CD4-positive, alpha-beta T cell treated with Interleukin-17A for 4 hours (primary cell): ENCODE measurements around the gene COL4A3.

Experiments
- DNase-seq: peaks from one replicate; pipeline ENCODE4 v3.0.0-alpha.2; 2020; ENCODE audit warnings: mixed read lengths

The COL4A3 gene

DNA sequence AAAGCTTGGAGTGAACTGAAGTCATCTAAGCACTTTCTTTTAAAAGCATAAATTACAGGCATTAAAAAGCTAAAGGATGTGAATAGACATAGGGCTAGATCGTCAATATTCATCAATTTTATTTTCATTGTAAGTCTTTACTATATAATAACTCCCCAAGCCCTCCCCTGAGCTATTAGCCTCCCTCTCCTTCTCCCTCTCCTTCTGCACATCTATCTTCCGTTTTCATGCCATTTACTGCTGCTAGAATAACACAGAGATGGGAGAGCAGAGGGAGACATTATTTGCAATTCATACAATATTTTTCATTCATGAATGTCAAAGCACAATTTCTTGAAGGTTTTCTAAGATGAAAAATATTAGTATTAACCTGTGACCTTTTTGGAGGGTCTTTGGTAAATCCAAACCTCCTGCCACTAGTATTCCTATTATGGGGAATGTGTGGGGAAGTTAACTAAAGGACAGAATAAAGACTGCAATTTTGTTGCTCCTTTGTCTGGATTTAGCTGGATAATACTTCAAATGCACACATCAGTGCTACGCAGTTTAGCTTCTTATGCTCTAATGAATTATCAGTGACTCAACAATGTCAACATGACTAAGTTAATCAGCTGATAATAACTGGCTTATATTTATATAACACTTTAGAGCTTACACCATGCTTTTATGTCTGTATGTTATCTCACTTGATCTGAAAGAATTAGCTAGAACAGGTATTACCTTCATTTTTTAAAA is 132.4 kb downstream of the COL4A3 start:
- DNase-seq, result no peak

DNA sequence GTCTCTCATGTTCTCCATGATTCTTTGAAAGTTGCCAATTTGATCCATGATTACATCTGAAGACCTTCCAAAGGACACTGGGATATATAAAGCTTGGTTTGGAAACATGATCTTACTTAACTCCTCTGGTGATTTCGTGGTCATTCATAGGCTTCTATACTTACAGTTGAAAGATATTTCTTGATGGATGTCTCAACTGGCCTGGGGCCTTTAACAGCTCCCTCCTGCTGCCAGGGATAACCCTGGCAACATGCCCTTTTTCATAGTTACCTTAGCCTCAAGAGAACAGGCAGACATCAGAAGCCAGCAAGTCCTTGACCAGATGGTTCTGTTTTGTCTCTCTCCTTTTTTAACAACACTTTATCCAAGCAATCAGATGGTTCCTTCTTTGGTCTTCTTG is 137.1 kb downstream of the COL4A3 start:
- no peak for DNase-seq

DNA sequence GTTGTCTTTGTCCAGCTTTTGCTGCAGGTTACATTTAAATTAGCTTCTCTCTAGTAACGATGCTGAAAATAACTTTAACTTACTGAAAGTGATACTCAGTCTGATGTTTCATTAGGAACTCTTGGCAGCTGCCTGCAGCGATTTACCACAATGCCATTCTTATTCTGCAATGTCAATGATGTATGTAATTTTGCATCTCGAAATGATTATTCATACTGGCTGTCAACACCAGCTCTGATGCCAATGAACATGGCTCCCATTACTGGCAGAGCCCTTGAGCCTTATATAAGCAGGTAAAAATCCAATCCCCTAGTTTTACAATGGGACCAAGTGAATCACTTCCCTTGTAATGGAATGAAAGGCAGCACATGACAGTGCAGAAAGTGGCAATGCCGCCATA is 144.4 kb downstream of the COL4A3 start:
- DNase-seq, result no peak

DNA sequence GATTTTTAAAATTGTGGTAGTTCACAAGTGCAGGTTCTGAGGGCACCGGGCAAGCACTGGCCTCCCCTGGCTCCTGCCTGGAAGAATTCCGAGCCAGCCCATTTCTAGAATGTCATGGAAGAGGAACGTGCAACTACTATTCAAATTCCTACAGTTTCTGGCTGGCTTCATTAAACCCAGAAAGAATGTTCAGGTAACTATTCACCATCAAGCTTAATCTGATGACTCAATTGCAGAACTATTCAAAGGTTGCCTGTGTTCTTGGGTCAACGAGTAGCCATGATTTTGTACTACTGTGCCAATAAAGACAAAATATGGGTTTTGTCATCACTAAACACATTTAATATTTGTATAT is 146.3 kb downstream of the COL4A3 start:
- DNase-seq, result no peak

DNA sequence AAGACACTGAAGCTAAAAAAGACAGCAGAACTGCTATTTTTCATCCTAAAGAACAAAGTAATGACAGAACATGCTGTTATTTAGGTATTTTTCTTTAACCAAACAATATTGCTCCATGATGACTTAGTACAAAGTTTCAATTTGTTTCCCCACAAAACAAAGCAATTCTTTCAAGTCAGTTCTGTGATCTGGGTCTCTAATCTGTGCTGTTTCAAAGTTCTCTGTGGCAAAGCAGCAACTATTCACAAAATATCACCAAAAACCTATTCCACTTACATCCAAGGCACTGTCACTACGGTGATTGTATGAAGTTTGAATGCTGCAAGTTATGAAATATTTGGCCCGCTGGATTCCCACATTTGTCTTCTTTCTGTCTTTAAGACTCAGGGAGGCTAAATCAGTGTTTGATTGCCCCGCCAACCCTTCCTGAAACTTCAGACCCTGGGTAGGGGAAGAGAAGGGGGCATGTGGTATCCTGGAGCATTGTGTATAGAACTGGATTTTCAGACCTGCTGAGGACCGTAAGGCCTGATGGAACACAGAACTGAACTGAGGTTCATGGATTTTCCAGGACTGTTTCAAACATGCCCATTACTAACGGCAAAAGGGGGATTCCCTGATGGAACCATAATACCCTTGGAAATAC is 147.6 kb downstream of the COL4A3 start:
- no peak for DNase-seq

DNA sequence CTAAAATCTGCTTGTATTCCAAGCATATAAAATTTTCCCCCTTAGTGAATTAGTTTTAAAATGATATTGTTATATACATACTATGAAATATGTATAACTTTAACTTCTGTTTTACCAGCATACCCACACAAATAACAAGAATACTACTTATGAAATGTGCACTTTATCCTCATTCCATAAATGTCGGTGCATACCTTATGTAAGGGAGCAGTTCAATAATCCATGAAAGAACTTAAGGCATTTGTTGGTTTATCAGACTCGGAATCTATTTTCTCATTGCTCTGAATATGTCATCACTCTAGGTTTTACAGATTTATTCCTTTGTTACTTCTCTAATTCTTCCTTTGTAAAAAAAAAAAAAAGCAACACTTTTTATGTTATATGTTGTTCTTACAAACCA is 148.2 kb downstream of the COL4A3 start:
- DNase-seq, result no peak

DNA sequence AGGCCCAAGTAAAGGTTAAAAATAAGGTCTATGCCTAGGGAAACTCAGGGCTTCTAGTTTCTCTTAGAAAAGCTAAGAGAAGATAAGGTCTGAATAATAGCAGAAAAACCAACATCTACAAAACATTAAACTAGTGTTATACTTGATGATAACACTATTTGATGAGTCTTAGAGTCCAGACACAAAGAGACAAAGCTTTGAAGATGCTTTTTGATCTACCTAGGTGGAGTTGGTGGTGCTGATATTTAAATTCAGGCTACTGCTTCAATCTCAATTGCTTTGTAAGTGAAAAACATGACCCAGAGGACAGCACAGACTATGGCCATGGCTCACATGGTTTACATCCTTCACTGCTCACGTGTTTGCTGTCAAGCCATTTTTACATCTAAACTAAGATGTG is 148.9 kb downstream of the COL4A3 start:
- DNase-seq, result no peak

DNA sequence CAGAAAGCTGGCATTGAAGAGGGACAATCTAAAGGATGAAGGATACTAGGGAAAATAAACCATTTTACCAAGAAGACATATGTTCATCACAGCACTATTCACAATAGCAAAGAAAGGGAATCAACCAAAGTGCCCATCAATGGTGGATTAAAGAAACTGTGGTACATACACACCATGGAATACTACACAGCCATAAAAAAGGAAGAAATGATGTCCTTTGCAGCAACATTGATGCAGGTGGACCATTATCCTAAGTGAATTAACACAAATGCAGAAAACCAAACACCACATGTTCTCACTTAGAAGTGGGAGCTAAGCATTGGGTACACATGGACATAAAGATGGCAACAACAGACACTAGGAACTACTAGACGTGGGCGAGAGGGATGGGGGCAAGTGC is 153.4 kb downstream of the COL4A3 start:
- no peak for DNase-seq

DNA sequence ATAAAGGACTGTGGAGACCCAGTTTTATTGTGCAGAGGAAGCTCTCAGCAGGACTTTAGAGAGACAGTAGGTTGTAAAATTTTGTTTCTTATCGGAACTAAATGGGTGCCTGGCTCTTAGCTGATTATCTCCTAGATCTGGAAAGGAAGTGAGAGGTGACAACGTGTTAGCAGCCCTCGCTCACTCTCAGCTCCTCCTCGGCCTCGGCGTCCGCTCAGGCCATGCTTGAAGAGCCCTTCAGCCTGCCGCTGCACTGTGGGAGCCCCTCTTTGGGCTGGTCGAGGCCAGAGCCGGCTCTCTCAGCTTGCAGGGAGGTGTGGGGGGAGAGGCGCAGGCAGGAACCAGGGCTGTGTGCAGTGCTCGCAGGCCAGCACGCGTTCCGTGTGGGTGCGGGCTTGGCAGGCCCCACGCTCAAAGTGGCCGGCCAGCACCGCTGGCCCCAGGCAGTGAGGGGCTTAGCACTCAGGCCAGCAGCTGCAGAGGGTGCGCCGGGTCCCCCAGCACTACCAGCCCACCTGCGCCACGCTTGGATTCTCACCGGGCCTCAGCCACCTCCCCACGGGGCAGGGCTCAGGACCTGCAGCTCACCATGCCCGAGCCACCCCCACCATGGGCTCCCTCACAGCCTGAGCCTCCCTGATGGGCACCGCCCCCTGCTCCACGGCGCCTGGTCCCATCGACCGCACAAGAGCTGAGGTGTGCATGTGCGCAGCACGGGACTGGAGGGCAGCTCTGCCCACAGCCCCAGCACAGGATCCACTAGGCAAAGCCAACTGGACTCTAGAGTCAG is 156.1 kb downstream of the COL4A3 start:
- DNase-seq, result no peak

DNA sequence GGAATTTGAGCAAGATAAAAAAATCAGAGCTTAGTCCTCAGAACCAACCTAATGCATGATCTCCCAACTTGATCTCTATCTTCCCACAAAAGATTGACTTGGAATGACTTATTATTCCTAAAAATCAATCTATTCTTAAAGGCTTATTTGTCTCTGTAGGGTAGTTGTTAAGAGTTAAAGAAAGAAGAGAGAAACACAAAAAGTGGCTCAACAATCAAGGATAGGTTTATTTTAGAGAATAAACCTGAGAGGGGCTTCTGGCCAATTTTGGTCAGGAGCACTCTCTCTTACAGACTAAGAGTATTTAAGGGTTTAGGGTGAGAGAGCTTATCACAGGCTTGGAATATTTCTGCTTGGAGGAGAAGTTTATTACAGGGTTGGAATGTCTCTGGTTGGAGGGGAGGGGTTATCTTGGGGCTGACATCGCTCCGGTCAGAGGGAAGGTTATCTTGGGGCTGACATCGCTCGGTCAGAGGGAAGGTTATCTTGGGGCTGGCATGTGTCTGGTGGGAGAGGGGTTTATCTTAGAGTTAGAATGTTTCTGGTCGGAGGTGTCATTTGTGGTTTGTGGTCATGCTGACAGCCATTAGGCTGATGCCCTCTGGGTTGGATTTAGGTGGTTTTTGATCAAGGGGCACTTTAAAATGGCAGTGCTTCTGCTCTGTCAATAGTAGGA is 158.2 kb downstream of the COL4A3 start:
- no peak for DNase-seq

DNA sequence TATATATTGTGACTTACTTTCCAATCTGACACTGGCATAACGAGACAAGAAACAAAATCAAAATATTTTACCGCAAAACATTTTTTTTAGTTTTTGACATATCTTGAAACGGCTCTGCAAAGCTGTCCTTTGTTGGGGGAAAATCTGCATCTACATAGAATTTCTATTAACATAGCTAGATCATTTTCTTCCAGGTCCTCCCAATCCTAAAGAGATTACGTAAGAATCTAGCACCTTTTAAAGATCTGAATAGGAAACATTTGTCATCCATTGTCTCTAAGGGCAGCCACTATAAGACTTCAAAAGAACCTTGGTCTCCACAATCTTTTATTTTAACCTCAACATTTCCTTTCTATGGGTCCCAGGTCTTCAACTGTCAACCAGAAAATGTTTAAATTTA is 159.4 kb downstream of the COL4A3 start:
- DNase-seq, result no peak

DNA sequence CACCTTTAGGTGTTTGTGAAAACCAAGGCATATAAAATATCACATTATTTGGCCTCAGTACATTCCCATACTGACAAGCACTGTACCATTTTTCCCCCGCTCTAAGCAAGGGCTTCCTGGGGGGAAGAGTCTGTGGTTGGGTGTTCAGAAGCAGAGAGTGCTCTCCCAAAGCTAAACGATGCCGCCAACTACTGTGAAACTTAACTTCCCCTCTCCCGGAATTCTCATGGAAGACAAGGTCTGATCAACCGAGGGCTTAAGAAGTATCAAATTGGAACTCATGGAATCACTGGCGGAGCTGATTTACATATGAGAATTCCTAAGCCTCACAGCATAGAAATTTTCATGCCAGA is 160.2 kb downstream of the COL4A3 start:
- peak; percentile 20 for DNase-seq

DNA sequence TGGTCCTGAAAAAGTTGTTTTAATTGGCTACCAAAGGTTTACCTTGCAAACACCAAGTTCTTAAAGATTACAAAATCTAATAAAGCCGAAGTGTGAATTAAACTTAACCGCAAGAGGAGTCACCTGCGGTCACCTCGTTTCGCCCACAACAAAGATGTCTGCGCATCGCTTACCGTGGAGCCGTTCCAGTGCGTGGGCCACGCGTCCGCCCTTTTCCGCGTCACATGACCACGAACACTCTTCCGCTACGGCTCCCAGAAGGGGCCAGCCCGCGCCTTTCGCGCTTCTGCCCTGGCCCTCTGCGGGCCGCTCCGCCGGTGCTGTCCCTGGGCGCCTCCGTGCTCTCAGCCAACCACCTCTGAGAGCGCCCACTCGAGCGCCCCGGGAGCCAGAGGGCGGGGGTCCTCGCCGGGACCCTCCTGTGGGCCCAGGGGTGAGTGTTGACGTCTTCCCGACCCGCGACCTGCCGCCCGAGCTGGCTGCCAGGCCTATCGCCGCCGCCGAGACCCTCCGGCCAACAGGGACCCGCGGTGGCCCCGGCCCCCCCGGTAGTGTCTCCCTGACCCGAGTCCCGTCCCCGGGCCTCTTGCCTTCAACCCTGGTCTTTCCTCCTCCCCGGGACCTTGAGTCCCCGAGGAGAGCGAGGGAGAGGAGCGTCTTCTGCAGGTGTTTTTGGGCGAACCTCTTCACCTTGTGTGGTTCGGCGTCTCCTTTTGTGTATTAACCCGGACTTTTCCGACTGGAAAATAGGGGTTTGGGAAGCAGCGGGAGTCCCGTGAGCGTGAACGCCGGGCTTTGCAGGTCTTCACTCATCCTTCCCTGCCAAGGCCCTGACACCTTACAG is 160.8 kb downstream of the COL4A3 start, which contains the start of gene MFF:
Gene MFF (plus strand): TSS at position 257 of the 844 bp plus-strand sequence. CDS start 5,415 bp downstream, outside the sequence.
- peak; percentile 93 for DNase-seq

DNA sequence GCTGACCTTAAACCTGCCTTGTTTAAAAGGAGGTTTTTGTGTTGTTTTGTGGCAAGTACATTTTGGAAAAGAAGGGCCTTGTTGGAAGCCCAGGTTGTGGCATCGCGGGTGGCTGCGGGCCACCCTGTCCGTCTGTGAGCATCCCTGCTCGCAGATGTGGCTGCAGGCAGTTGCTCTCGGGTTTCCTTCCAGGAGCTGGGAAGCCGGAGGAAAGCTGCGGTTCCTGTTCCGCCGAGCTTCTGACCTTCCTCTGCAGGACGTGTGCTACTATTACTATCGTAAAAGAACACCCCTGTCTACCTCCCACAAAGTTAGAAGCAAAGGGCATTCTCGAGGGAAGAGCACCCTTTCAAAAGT is 161.4 kb downstream of the COL4A3 start:
- DNase-seq, result peak; percentile 8

DNA sequence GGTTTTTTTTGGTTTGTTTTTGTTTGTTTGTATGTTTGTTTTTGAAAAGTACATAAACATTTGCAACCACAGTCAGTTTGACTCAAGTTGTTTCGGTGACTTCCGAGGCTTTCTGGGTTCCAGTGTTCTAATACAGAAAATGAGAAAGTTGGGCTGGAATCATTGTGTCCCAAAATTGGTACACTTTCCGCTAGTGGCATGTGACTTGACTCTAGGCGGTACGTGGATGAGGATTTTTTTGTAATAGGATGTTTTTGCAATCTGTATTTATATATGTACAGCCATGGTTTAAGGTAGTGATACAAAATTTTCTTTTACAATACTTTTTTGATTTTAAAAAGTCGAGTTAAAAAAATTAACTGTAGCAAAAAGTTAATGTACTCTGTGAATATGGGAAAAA is 162.4 kb downstream of the COL4A3 start:
- no peak for DNase-seq

DNA sequence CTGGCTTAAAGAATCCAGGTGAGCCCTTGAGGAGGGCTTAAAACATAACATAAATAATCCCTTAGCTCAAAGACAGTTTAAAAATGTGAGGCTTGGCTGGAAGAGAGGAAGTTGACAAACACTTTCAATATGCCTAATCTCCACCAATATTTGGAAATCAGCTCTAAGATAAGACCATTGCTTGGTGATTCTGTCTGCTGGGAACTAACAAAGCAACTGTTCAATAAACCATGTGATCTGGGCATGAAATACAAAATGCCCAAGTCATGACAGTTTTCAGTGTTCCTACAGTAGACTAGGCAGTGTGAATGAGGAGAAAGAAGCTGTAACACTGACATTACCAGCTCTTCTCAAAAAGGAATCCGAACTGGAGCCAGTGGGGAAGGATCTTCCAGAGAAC is 171.3 kb downstream of the COL4A3 start:
- DNase-seq, result no peak

DNA sequence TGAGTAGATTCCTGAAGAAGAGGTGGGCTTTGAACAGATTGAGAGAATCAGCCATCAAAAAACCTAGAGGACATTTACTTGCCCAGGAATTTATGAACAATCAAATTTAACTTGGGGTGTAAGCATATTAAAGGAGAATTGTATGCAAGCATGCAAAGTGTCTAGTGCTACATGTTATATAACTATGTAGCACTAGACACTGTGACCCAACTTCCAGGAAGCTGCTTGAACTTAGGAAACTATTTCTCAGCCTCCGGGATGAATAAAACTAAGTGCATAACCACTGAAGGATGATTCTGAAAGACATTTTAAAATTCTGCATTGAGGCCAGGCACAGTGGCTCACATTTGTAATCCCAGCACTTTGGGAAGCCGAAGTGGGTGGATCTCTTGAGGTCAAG is 173.0 kb downstream of the COL4A3 start:
- no peak for DNase-seq

DNA sequence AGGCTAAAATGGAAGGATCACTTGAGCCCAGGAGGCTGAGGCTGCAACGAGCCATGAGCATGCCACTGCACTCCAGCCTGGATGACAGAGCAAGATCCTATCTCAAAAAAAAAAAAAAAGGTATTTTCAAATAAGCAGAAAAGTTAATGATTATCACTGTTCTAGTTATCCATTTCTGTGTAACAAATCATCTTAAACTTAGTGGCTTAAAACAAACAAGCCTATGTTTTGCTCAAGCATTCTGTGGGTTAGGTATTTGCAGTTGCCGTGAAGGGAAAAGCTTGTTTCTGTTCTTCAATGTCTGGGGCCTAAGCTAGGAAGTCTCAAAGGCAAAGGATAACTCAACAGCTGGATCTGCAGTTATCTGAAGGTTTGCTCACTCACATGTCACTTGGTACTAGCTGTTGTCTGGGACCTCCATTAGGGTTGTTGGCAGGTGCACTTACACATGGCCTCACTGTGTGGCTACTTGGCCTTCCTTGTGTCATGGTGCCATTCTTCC is 174.7 kb downstream of the COL4A3 start:
- DNase-seq, result no peak

DNA sequence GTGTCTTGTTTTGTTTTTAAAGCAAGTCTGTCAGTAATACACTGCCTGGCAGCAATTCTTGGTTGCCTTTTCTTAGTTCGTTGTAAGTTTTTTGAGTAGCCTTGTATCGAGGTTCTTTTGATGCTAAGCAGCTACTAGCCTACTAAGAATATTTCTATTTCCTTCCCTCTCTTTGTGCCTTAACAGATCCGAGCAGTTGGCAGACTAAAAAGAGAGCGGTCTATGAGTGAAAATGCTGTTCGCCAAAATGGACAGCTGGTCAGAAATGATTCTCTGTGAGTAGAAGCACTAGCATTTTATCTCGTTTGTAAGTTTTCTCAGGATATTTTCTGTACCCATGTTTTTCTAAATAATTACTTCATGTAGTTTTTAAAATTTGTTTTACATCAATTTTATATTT is 175.7 kb downstream of the COL4A3 start:
- DNase-seq, result no peak

DNA sequence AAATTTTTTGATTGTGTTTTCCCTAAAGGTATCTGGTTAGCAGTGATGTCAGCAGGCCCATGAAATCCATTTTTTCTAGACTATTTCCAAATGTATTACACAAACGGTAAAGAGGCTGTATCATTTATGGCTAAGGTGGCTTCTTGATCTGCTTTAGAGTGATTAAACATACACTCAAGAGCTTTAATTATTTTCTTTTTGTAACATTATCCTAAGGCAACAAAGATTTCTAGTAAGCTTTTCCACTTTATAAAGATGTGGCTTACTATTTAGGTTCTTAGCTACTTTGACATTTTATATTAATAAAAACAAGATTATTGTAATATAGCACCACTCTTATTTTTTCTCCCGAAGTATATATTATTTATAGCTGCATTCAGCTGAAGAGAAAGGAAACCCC is 177.1 kb downstream of the COL4A3 start:
- DNase-seq, result no peak

DNA sequence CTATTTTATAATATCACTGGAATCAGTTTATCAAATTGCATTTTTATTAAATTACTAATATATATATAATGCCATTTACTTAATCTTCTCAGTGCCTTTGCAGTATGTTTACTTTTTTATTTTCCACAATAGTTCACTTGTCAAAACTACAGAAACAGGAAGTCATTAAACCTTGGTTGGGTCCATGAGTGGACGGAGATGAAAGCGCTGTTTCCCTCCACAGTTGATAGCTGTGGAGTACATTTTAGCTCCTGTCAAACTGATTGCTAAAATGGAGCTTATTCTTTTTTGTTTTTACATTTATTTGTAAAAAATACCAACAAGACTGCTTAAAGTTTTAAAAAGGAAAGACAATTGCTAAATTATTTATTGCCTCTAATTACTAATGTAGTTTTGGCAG is 179.8 kb downstream of the COL4A3 start:
- DNase-seq, result no peak

DNA sequence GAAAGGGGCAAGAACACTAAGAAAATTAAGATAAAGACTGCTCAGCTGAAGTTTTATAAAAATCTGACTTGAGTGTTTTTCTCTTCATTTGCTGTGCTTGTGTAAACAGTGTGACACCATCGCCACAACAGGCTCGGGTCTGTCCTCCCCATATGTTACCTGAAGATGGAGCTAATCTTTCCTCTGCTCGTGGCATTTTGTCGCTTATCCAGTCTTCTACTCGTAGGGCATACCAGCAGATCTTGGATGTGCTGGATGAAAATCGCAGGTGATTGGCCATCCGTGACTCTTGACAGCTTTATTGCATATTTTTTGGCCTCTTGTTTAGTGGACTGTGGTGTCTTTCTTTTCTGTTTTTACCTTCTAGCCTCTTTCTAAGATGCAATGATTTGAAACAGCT is 182.7 kb downstream of the COL4A3 start:
- DNase-seq, result no peak

DNA sequence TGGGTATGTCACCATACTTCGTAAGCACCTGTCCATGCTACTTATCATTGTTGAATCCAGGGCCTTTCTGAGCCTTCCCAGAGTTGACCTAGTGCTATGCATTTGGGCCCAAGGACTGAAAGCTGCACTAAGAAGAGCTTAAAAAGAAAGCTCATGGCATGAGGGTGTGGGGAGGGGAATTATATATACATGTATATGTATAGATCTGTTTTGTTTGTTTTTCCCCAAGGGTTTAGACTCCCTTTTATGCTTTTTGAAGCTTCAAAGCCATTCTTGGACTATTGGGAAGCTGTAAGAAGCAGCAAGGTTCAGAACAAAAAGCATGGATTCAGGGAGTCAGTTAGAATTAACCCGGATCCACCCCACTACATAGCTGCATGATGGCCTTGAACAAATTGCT is 183.9 kb downstream of the COL4A3 start:
- DNase-seq, result no peak
